ENCODE results near the gene UQCR10.

DNA sequence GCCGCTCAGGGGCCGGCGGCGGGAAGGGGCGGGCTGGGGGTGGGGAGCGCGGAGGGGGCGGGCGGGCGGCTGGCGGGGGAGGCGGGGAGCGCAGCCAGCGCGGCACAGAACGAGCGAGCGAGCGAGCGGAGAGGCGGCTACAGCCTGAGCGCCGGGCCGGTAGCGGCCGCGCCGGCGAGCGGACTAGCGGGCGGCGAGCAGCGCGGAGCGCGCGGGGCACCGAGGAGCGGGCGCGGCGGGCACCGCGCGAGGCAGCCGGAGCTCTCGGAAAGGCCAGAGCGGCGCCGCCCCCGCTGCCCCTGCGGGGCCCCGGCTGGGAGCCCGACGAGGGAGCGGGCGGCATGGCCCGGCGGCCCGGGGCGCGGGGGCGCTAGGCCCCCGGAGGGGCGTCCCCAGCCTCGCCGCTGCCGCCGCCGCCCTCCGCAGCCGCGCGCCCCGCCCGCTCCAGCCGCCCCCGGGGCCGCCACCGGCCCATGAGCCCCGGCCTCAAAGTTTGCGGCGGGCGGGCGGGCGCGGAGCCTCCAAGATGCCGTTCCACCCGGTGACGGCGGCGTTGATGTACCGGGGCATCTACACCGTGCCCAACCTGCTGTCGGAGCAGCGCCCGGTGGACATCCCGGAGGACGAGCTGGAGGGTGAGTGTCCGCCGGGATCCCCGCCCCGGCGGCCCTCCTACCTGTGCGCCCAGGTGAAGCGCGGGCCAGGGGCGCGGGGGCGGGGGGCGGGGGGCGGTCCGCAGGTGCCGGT is 47.1 kb upstream of the UQCR10 start, which contains the start of gene CABP7:
- TF ChIP-seq EZH2 (IDR thresholded peaks at IDR 0.05) (no peak), POLR2AphosphoS5 (IDR thresholded peaks at IDR 0.05; ENCODE audit: borderline replicate concordance, low read depth, low read length) (no peak), FOXP2 (optimal IDR thresholded peaks at IDR 0.05; ENCODE audit: control extremely low read depth, extremely low read length, insufficient read depth) (no peak)
